OCI-LY7 (cell line): ENCODE measurements around the gene MRTFB. TPM values are rescaled to one million over a fixed set of nuclear protein-coding genes. Genes with fewer than 3 reads are reported as not detected.

Source experiments
- BruUV-seq: library from RNA; stranded (reverse); fragments of 400-500 nt; replicated peaks from 2 replicates; lab custom pipeline; 2021; lab: Mats Ljungman, UMichigan
- CTCF ChIA-PET: fragments of 300-600 bp; sonication (Branson Sonifier 250); formaldehyde crosslinking; loops from one replicate; lab custom pipeline; 2022; ENCODE audit warnings: antibody characterized with exemption; ENCODE audit not compliant: unreplicated experiment; lab: Charles Lee
- POLR2A ChIA-PET: fragments of 300-600 bp; sonication (Branson Sonifier 250); formaldehyde crosslinking; loops from one replicate; lab custom pipeline; 2022; ENCODE audit warnings: antibody characterized with exemption; lab: Charles Lee
- DNase-seq: peaks from one replicate; pipeline ENCODE4 v3.0.0-alpha.2; 2015; ENCODE audit warnings: low spot score
- H2AFZ ChIP-seq: fragments of 200-600 bp; sonication (generic), shearing (Covaris generic); 2 replicates; pipeline ENCODE4 v1.6.1; 2014; ENCODE audit warnings: mild to moderate bottlenecking, antibody characterized with exemption, low read length, moderate library complexity
- H3K27ac ChIP-seq: fragments of 200-600 bp; sonication (generic); 2 replicates; pipeline ENCODE4 v1.5.1; 2014; ENCODE audit warnings: mixed run types, low read depth, mild to moderate bottlenecking, moderate library complexity, low read length, inconsistent platforms; ENCODE audit not compliant: poor library complexity, severe bottlenecking
- H3K36me3 ChIP-seq: fragments of 200-600 bp; sonication (generic); 2 replicates; pipeline ENCODE4 v1.6.1; 2014; ENCODE audit warnings: mild to moderate bottlenecking, antibody characterized with exemption, low read length, moderate library complexity, mixed read lengths; ENCODE audit not compliant: insufficient read depth
- H3K4me1 ChIP-seq: fragments of 200-600 bp; sonication (generic); 2 replicates; pipeline ENCODE4 v1.5.1; 2014; ENCODE audit warnings: mild to moderate bottlenecking, low read length; ENCODE audit not compliant: insufficient read depth, poor library complexity, severe bottlenecking
- H3K4me2 ChIP-seq: fragments of 200-600 bp; sonication (generic); 2 replicates; pipeline ENCODE4 v1.6.1; 2014; ENCODE audit warnings: mild to moderate bottlenecking, low read length
- H3K4me3 ChIP-seq: fragments of 200-600 bp; sonication (generic); 2 replicates; pipeline ENCODE4 v1.5.1; 2014; ENCODE audit warnings: mild to moderate bottlenecking, low read depth, low read length; ENCODE audit not compliant: poor library complexity, severe bottlenecking
- H3K79me2 ChIP-seq: fragments of 200-600 bp; sonication (generic); 2 replicates; pipeline ENCODE4 v1.6.1; 2016; ENCODE audit warnings: low read depth, mild to moderate bottlenecking, low read length, moderate library complexity, mixed read lengths; ENCODE audit not compliant: insufficient read depth
- H3K9me2 ChIP-seq: fragments of 200-600 bp; sonication (generic); 2 replicates; pipeline ENCODE4 v1.6.1; 2016; ENCODE audit warnings: mild to moderate bottlenecking, low read length, mixed read lengths; ENCODE audit not compliant: insufficient read depth
- H3K9me3 ChIP-seq: fragments of 200-600 bp; sonication (generic); 2 replicates; pipeline ENCODE4 v1.6.1; 2014; ENCODE audit warnings: mild to moderate bottlenecking, mixed run types, low read length, mixed read lengths
- H4K20me1 ChIP-seq: fragments of 200-600 bp; sonication (generic); 2 replicates; pipeline ENCODE4 v1.6.1; 2014; ENCODE audit warnings: mild to moderate bottlenecking, antibody characterized with exemption, low read length, moderate library complexity, mixed read lengths; ENCODE audit not compliant: insufficient read depth
- EZH2phosphoT487 ChIP-seq: fragments of 200-600 bp; sonication (generic); IDR thresholded peaks from 2 replicates; pipeline ENCODE4 v1.6.1; 2018; ENCODE audit warnings: low read depth, borderline replicate concordance, mild to moderate bottlenecking, mixed run types, antibody characterized with exemption, low read length, moderate library complexity, mixed read lengths
- intact Hi-C: fragments of 100-400 bp; cut with micrococcal nuclease; formaldehyde crosslinking; loops from one replicate; pipeline ENCODE4 v1.10.0; 2022; ENCODE audit not compliant: unreplicated experiment
- total RNA-seq, 2 experiments: library from RNA; depleted of rRNA in 1 of 2; stranded (reverse); fragments of >200 nt in 1 of 2; shearing (Covaris generic) in 1 of 2; gene quantifications; 2 replicates each; pipeline ENCODE4 v1.2.3, GENCODE V29; 2014 to 2022
- TF ChIP-seq, protein P1 (sequence below): fragments of 200-600 bp; sonication (generic); conservative IDR thresholded peaks from 2 replicates; pipeline ENCODE4 v1.5.1; 2014; ENCODE audit warnings: mild to moderate bottlenecking, antibody characterized with exemption, low read length, moderate library complexity, mixed read lengths

MRTFB gene
- total RNA-seq, 2 experiments from 2014 or later, result 8.5 to 21.4 TPM

GRCh38 chr16:14298374-14299122 lies 227.4 kb downstream of the MRTFB start:
- Histone ChIP-seq H4K20me1 (peaks cover 6% of the 10 kb centered on the region), H3K9me3 (no peaks in the 10 kb centered on the region), H3K79me2 (peaks cover 14% of the 10 kb centered on the region), H2AFZ (peak overlapping the region; percentile 53; the same call in 1 of the 2 replicates), H3K4me2 (peak overlapping the region; percentile 23; the same call in 1 of the 2 replicates), H3K9me2 (no peaks in the 10 kb centered on the region), H3K4me3 (no peak overlapping the region), H3K4me1 (peaks cover 26% of the 10 kb centered on the region), H3K36me3 (peaks cover 3% of the 10 kb centered on the region; the same call in 1 of the 2 replicates), H3K27ac (no peak overlapping the region)
- CTCF ChIA-PET, result no interaction called here
- POLR2A ChIA-PET, result no interaction called here
- BruUV-seq, result no TSS peak
- no peak for TF ChIP-seq EZH2phosphoT487
- TF ChIP-seq, protein P1, sequence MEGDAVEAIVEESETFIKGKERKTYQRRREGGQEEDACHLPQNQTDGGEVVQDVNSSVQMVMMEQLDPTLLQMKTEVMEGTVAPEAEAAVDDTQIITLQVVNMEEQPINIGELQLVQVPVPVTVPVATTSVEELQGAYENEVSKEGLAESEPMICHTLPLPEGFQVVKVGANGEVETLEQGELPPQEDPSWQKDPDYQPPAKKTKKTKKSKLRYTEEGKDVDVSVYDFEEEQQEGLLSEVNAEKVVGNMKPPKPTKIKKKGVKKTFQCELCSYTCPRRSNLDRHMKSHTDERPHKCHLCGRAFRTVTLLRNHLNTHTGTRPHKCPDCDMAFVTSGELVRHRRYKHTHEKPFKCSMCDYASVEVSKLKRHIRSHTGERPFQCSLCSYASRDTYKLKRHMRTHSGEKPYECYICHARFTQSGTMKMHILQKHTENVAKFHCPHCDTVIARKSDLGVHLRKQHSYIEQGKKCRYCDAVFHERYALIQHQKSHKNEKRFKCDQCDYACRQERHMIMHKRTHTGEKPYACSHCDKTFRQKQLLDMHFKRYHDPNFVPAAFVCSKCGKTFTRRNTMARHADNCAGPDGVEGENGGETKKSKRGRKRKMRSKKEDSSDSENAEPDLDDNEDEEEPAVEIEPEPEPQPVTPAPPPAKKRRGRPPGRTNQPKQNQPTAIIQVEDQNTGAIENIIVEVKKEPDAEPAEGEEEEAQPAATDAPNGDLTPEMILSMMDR, result no peak
- DNase-seq, result no peak
- intact Hi-C loops, result no loop called here

DNA sequence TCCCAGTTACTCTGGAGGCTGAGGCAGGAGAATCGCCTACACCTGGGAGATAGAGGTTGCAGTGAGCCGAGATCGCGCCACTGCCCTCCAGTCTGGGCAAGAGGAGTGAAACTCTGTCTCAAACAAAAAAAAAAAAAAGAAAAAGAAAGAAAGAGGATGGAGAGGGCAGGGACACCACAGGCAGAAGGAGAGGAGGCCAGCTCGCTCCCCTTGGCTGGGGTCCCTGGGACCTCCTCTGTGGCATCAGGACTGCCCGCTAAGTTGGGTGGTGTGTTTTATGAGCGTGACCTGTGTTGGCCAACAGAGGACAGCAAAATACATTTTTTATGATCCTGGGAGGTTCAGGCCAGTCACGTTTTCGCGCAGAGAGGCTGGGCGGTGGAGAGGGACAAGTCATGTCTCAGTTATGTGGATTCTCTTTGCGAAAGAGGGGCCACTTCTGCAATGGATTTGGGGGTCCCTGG lies 229.6 kb downstream of the MRTFB start:
- peak overlapping the region; percentile 85 for H3K4me2 ChIP-seq
- H4K20me1 ChIP-seq, result peaks cover 15% of the 10 kb centered on the region
- H3K9me2 ChIP-seq, result no peaks in the 10 kb centered on the region
- peak; percentile 86 for DNase-seq
- peaks cover 14% of the 10 kb centered on the region; the same call in 1 of the 2 replicates for H3K36me3 ChIP-seq
- peak overlapping the region; percentile 45; the same call in 1 of the 2 replicates for H2AFZ ChIP-seq
- ChIA-PET CTCF (interaction anchor here (1.2 kb wide), 1 partner anchor 14 kb away, joined by 3 read pairs; no protein-coding TSS in a partner anchor), POLR2A (interaction anchor here (1.4 to 1.5 kb wide), 2 partner anchors 15 to 75 kb away, joined by 3 to 7 read pairs; no protein-coding TSS in a partner anchor)
- intact Hi-C loops, result loop anchor here (1.0 to 2.0 kb wide), 4 partner anchors 76 to 332 kb away; partner anchors contain the start of gene BFAR
- no peaks in the 10 kb centered on the region for H3K9me3 ChIP-seq
- peak overlapping the region; percentile 20 for H3K27ac ChIP-seq
- peaks cover 35% of the 10 kb centered on the region for H3K4me1 ChIP-seq
- H3K4me3 ChIP-seq, result peak overlapping the region; percentile 70
- no peak for TF ChIP-seq EZH2phosphoT487
- TF ChIP-seq, protein P1, result peak; percentile 81
- no TSS peak for BruUV-seq
- peaks cover 36% of the 10 kb centered on the region for H3K79me2 ChIP-seq
